T1000 (cell line): ENCODE measurements around the gene RAB3IL1.

Source experiments
- DNase-seq: peaks from one replicate; lab custom pipeline; 2025; ENCODE audit warnings: mixed read lengths; lab: John Stamatoyannopoulos, UW

RAB3IL1 gene

GRCh38 chr11:61866231-61866957 lies 51.0 kb downstream of the RAB3IL1 start:
- DNase-seq, result no peak

- no peak for DNase-seq
Measured at GRCh38 chr11:61864814-61865775, 52.3 kb downstream of the RAB3IL1 start.

GRCh38 chr11:61863548-61864081 lies 53.8 kb downstream of the RAB3IL1 start:
- DNase-seq, result no peak

- no peak for DNase-seq
Measured at GRCh38 chr11:61862714-61863547, 54.4 kb downstream of the RAB3IL1 start.

GRCh38 chr11:61861634-61862033 lies 55.7 kb downstream of the RAB3IL1 start:
- DNase-seq, result no peak

- DNase-seq, result no peak
Measured at GRCh38 chr11:61860054-61860903, 57.1 kb downstream of the RAB3IL1 start.

- no peak for DNase-seq
Measured at GRCh38 chr11:61855939-61856680, 61.3 kb downstream of the RAB3IL1 start.

- no peak for DNase-seq
Measured at GRCh38 chr11:61854966-61855714, 62.2 kb downstream of the RAB3IL1 start.

GRCh38 chr11:61854206-61854895 lies 63.0 kb downstream of the RAB3IL1 start:
- DNase-seq, result no peak

- no peak for DNase-seq
Measured at GRCh38 chr11:61853698-61854169, 63.6 kb downstream of the RAB3IL1 start.

GRCh38 chr11:61851900-61852295 lies 65.5 kb downstream of the RAB3IL1 start:
- no peak for DNase-seq

- no peak for DNase-seq
Measured at GRCh38 chr11:61851113-61851899, 66.1 kb downstream of the RAB3IL1 start.

GRCh38 chr11:61850687-61851086 lies 66.7 kb downstream of the RAB3IL1 start:
- no peak for DNase-seq

GRCh38 chr11:61848631-61849030 lies 68.7 kb downstream of the RAB3IL1 start:
- no peak for DNase-seq

- no peak for DNase-seq
Measured at GRCh38 chr11:61847914-61848581, 69.3 kb downstream of the RAB3IL1 start.
